AG09319 (cell line): ENCODE results near the gene RNF4.

Experiments used
- DNase-seq: peaks from one replicate; pipeline ENCODE4 v3.0.0-alpha.2; 2010; ENCODE audit warnings: low read depth; ENCODE audit errors: extremely low read depth
- CTCF ChIP-seq: IDR thresholded peaks from 2 replicates; pipeline ENCODE4 v1.5.1; 2011; ENCODE audit warnings: low read depth, mild to moderate bottlenecking, inconsistent platforms, low read length, moderate library complexity

The RNF4 gene

GRCh38 chr4:2446656-2447564 is 22.0 kb upstream of the RNF4 start:
- no peak for TF ChIP-seq CTCF
- DNase-seq = no peak

- no peak for DNase-seq
- TF ChIP-seq CTCF = no peak
These were observed 20.3 kb upstream of the RNF4 start for GRCh38 chr4:2448589-2448988.

GRCh38 chr4:2449051-2449450 is 19.9 kb upstream of the RNF4 start:
- TF ChIP-seq CTCF = no peak
- no peak for DNase-seq

- DNase-seq = no peak
- no peak for TF ChIP-seq CTCF
These were observed 19.2 kb upstream of the RNF4 start for GRCh38 chr4:2449511-2450392.

DNA sequence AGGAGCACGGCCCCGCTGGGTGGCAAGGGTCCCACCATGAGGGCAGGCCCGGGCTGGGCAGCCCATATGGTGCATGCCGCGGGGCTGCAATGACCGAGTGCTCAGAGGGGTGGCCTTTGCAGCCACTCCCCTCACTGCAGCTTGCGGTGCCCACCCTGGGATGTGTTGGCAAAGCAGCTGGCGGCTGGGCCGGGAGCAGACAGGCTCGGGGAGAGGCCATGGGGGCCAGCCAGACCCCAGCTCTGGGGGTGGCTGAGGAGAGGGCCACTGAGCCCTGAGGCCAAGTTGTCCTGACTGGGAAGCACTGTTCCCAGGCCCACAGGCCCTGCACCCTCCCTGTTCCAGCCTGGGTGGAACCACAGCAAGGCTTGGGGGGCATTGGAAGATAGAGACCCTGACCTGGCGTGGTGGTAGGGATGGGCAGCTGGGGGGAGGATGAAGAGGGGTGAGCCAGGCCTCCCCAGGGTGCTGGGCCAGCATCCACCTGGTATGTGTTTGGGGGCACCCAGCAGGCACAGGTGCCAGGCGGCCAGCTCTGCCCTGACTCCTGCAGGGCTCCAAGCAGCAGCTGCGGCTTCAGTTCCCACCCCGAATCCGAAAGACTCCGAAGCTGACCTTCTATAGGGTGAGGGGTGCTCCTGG is 18.4 kb upstream of the RNF4 start:
- no peak for DNase-seq

DNA sequence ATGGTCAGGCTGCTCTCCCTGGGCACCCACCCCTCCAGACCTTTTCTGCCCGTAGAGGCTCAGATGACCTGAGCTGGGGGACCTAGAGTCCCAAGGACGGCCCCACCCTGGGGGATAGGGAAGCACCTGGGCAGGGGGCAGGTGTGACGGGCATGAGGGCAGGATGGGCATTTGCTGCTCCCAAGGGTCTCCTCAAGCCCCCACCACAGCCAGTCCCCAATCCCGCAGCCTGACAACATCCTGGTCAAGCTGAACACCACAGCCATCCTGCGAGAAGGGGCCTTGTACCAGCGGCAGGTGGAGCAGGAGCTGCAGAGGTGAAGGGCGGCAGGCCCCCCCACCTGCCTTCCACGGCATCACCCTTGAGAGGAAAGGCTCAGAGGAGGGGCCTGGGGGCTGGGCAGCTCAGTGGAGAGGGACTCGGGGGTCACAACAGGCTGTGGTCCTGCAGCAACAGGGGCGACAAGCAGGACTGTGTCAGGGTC is 17.8 kb upstream of the RNF4 start:
- no peak for DNase-seq
- TF ChIP-seq CTCF = no peak

More for the DNA sequence above, 18.4 kb upstream of the RNF4 start:
- TF ChIP-seq CTCF = no peak
